Fibroblast of skin of back (primary cell): ENCODE data around the gene BROX.

Experiments
- DNase-seq: peaks from one replicate; pipeline ENCODE4 v3.0.0-alpha.2; 2013

The BROX gene

GRCh38 chr1:222777977-222778376 lies 65.6 kb downstream of the BROX start:
- DNase-seq, result no peak

- DNase-seq, result no peak
Observed at GRCh38 chr1:222781251-222781650, 68.9 kb downstream of the BROX start.

GRCh38 chr1:222783051-222783450 lies 70.7 kb downstream of the BROX start:
- no peak for DNase-seq

- DNase-seq, result no peak
Observed at GRCh38 chr1:222784371-222784770, 72.0 kb downstream of the BROX start.
